Dendritic cell treated with granulocyte-macrophage colony-stimulating factor and Interleukin-4, amounts not matched to agents 40 ng/mL and 50 ng/mL, for 4 days (primary cell): ENCODE results near the gene ENTPD6.
"Not testable (repeated sequence)": the region's sequence is repeated elsewhere in the genome, so short reads cannot be mapped to it uniquely, and the experiment has no call there.

Experiments used
- H3K27ac Mint-ChIP-seq: one replicate; pipeline ENCODE4 v1.8.0; 2022; ENCODE audit warnings: mild to moderate bottlenecking, mixed read lengths
- H3K27me3 Mint-ChIP-seq: one replicate; pipeline ENCODE4 v1.8.0; 2022; ENCODE audit warnings: mild to moderate bottlenecking, mixed read lengths
- H3K36me3 Mint-ChIP-seq: one replicate; pipeline ENCODE4 v1.8.0; 2022; ENCODE audit warnings: low read depth, mixed read lengths
- H3K4me1 Mint-ChIP-seq: one replicate; pipeline ENCODE4 v1.8.0; 2022; ENCODE audit warnings: low read depth, mixed read lengths
- H3K4me3 Mint-ChIP-seq: one replicate; pipeline ENCODE4 v1.8.0; 2022; ENCODE audit warnings: mild to moderate bottlenecking, moderate library complexity, mixed read lengths
- H3K9me3 Mint-ChIP-seq: one replicate; pipeline ENCODE4 v1.8.0; 2022; ENCODE audit warnings: mixed read lengths
- intact Hi-C: fragments of 100-400 bp; cut with micrococcal nuclease; formaldehyde crosslinking; loops from one replicate; pipeline ENCODE4 v1.15.0; 2022

ENTPD6 gene

DNA sequence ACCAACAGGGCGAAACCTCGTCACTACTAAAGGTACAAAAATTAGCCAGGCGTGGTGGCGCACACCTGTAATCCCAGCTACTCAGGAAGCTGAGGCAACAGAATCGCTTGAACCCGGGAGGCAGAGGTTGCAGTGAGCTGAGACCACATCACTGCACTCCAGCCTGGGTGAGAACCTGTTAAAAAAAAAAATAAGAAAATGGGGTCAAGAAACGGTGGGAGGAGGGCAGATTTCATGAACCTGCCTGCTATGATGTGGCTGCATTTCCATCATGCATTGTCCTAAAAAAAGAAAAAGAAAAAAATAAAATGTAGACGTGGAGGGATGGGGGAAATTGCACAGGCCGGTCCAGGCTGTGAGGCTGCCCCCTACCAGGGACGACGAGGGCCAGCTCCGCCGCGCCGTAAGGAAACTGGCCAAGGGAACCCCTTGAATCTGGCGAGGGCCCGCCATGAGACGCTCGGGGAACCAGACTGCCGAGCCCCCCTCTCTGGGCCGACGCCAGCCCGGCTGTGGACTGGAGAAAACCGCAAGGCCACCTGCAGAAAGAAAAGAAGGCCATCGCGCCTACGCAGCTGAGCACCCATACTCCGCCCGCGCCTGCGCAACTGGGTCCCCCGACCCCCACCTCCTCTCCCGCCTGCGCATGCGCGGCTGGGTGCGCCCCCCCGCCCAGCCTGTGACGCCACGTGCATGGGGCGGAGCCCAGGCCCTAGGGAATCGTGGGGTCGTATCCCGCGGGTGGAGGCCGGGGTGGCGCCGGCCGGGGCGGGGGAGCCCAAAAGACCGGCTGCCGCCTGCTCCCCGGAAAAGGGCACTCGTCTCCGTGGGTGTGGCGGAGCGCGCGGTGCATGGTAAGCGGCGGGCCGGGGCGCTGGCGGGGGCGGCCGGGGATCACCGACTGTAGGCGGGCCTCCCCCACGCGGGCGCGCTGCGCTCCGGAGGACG lies at the start of gene ENTPD6:
Gene ENTPD6 (plus strand): TSS at position 699 of the 948 bp plus-strand sequence. CDS start 10,825 bp downstream, outside the sequence.
- Mint-ChIP-seq H3K27ac (peak within 1 kb of the TSS; percentile 75), H3K27me3 (peaks cover 11% of the 10 kb centered on the region), H3K4me3 (peak within 1 kb of the TSS; percentile 97), H3K4me1 (peaks cover 40% of the 10 kb centered on the region), H3K9me3 (no peaks in the 10 kb centered on the region), H3K36me3 (peaks cover 36% of the 10 kb centered on the region)
- intact Hi-C loops: loop anchor here (5.0 kb wide), 1 partner anchor 203 kb away; the partner anchor contains the start of gene APMAP

DNA sequence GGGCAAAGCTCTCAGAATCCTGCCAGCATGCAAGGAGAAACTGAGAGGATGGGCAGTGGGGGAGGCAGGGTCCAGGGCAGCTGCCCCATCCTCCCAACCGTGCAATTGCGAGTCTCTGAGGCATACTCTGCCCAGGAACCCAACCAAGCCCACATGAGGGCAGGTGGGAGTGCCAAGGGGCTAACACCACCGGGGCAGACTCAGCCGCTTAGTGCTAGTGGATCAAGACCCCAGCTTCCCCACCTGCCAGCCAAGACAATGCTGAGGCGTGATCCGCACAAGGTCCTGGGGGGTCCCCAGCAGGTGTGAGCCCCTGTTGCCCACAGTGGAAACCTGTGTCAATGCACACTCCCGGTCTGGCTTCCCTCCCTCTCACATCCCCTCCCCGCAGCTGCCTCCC lies 48.5 kb upstream of the ENTPD6 start:
- H3K36me3 Mint-ChIP-seq: no peaks in the 10 kb centered on the region
- H3K4me1 Mint-ChIP-seq: peaks cover 8% of the 10 kb centered on the region
- no peak overlapping the region for H3K4me3 Mint-ChIP-seq
- intact Hi-C loops: no loop called here
- peaks cover 53% of the 10 kb centered on the region for H3K27me3 Mint-ChIP-seq
- H3K27ac Mint-ChIP-seq: no peak overlapping the region
- H3K9me3 Mint-ChIP-seq: no peaks in the 10 kb centered on the region

DNA sequence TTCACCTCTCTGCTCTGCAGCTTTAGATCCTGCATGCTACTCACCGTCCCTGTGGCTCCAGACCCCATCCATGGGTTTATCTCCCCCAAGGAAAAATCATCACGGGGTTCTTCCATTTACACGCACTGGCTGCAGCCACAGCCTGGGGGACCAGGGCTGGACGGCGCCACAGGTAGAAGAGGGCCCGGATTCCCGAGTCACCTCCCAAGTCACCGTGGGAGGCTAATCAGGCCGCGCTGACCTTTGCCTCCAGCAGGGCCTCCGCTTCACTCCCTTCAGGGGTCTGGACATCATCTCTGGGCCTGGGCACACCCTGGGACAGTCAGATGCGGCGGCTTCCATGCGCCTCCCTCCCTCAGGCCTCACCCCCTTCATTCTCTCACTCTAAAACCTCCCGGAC lies 47.8 kb upstream of the ENTPD6 start:
- intact Hi-C loops: no loop called here
- Mint-ChIP-seq H3K9me3 (no peaks in the 10 kb centered on the region), H3K4me1 (peaks cover 8% of the 10 kb centered on the region), H3K27ac (no peak overlapping the region), H3K27me3 (peaks cover 53% of the 10 kb centered on the region), H3K4me3 (no peak overlapping the region), H3K36me3 (no peaks in the 10 kb centered on the region)

DNA sequence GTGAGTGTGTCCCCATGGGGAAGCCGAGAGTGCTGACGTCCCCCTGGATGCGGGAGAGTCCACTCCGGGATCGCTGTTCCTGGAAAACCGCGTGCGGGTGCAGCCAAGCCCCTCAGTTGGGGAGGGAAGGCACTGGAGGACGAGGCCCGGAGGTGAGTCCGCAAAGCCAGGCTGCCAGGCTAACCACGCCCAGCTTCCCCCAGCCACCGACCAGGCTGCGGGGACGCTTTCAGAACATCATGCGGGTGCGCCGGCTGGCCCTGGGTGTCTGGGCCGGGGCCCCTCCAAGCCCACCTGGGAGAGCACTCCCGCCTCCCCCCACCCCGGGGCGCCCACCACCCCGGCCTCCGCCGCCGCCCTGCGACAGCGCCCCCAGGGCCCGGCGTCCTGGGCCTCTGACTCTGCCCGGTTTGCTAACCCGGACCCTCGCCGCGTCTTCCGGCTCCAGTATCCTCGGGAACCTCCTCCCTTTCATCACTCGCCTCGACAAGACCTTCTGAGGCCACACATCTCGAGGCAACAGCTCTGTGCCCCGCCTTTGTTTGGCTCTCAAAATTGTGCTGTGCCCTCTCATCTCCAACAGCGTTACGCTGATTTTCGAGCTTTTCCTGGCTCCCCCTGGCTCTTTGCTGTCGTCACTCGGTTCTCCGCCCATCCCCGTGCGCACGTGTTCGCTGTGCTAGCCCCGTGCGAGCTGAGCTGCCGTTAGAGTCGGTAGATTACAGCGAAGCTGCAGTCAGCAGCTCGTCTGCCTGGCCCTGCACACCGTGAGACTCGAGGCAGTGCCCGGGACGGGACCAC lies 47.1 kb upstream of the ENTPD6 start:
- Mint-ChIP-seq H3K4me3 (peak overlapping the region; percentile 69), H3K36me3 (no peaks in the 10 kb centered on the region), H3K4me1 (peaks cover 8% of the 10 kb centered on the region), H3K27ac (peak overlapping the region; percentile 5), H3K27me3 (peaks cover 53% of the 10 kb centered on the region), H3K9me3 (no peaks in the 10 kb centered on the region)
- intact Hi-C loops: no loop called here

DNA sequence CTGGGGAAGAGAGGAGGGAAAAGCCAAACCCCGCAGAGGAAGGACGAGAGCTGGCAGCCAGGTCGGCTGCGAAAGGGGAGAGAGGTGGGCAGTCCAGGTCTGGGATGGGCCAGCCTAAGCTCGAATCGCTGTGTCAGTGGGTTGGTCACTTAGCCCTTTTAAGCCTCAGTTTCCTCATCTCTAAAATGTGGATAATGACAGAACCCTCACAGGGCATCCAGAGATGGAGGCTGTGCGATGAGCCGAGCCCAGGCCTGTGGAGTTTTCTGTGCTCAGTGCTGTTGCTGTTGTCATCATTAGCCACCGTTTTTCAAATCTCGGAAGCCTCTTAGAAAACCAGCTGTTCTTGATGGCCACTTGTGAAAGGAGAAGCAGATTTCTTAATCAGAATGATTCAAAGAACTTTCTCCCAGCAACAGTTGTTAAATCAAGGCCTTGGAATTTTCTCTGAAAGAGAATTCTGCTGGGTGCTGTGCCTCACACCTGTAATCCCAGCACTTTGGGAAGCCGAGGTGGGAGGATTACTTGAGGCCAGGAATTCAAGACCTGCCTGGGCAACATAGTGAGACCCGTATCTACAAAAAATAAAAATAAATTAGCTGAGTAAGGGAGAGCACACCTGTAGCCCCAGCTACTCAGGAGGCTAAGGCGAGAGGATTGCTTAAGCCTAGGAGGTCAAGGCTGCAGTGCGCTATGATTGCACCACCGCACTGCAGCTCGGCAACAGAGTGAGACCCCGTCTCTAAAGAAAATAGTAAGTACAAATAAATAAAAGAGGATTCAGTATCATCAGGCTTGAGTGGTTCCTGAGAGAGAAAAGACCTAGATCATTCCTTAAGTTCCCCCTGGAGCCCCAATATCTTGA lies 46.3 kb upstream of the ENTPD6 start:
- Mint-ChIP-seq H3K36me3 (no peaks in the 10 kb centered on the region), H3K27ac (peak overlapping the region; percentile 5), H3K4me3 (peak overlapping the region; percentile 69), H3K4me1 (peaks cover 8% of the 10 kb centered on the region), H3K9me3 (no peaks in the 10 kb centered on the region), H3K27me3 (peaks cover 52% of the 10 kb centered on the region)
- intact Hi-C loops: no loop called here

DNA sequence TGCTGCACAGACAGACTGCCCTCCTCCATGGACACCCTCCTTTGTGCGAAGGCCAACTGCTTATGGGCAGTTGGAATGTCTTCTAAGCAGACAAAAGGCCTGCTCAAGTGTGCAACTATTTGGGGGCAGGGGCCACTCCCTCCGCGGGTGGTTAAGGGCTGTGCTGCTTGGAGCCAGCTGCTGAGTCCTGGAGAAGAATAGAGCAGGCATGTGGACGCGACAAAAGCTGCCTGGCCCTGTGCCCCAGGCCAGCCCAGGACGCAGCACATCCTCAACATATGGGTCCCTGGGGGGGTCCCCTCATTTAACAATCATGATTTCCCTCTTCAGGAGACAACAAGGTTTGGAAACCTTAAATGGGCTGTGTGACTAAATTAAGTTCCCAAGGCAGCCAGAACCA lies 45.5 kb upstream of the ENTPD6 start:
- no peak overlapping the region for H3K27ac Mint-ChIP-seq
- H3K9me3 Mint-ChIP-seq: no peaks in the 10 kb centered on the region
- no peaks in the 10 kb centered on the region for H3K36me3 Mint-ChIP-seq
- intact Hi-C loops: no loop called here
- peaks cover 46% of the 10 kb centered on the region for H3K27me3 Mint-ChIP-seq
- H3K4me1 Mint-ChIP-seq: peaks cover 8% of the 10 kb centered on the region
- H3K4me3 Mint-ChIP-seq: no peak overlapping the region

DNA sequence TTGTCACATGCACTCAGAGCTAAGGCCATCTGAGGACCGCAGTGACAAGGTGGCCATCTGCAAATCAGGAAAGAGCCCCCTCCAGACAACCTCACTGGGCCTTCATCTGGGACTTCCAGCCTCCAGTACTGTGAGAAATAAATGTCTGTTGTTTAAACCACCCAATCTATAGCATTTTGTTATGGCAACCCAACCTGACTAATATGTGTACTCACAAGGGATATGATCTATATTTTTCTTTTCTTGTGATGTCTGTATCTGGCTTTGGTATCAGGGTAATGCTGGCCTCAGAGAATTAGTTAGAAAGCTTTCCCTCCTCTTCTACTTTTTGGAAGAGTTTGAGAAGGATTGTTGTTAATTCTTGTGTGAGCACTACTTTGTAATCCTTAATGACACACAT lies 37.5 kb upstream of the ENTPD6 start:
- Mint-ChIP-seq H3K27me3 (peaks cover 3% of the 10 kb centered on the region), H3K4me3 (no peak overlapping the region), H3K9me3 (no peaks in the 10 kb centered on the region), H3K36me3 (no peaks in the 10 kb centered on the region), H3K27ac (no peak overlapping the region), H3K4me1 (no peaks in the 10 kb centered on the region)
- intact Hi-C loops: no loop called here

DNA sequence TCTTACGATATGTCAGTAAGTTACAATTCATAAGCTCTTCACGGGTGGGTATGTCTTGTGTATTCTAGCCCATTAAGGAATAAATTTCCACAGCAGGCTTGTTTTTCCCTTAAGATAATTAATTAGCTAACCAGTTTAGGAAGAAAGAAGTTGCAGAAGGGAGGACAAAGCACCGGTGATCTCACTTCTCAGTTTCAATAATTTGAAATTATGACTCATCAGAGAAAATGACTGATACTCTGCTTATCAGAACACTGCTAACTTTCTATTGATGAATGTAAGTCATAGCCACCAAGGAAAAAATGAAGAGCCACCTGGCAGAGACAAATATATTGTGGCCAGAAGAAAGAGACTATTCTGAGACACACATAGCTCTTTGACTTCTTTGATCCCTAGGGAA lies 35.0 kb upstream of the ENTPD6 start:
- intact Hi-C loops: no loop called here
- Mint-ChIP-seq H3K4me1 (no peaks in the 10 kb centered on the region), H3K9me3 (no peaks in the 10 kb centered on the region), H3K36me3 (no peaks in the 10 kb centered on the region), H3K4me3 (no peak overlapping the region), H3K27ac (no peak overlapping the region), H3K27me3 (peaks cover 3% of the 10 kb centered on the region)

DNA sequence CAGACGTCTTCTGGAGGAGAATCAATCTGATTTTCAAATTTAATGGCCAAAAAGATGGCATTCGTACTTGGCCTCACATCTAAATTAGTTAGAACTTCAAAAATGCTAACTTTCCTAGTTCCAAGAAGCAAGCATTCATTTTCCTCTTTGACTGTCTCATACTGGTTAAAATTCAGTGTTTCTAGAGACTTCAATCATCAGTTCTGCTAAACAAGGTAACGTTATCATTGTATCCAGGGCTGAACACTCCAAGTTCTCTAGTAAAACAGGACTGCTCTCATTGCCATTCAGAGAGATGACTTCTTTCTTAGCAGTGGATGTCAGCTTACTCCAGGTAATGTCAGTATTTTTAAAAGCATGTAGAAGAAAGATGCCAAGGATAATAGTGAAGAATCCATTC lies 34.6 kb upstream of the ENTPD6 start:
- no peak overlapping the region for H3K4me3 Mint-ChIP-seq
- H3K27ac Mint-ChIP-seq: no peak overlapping the region
- no peaks in the 10 kb centered on the region for H3K36me3 Mint-ChIP-seq
- intact Hi-C loops: no loop called here
- peaks cover 3% of the 10 kb centered on the region for H3K27me3 Mint-ChIP-seq
- H3K9me3 Mint-ChIP-seq: no peaks in the 10 kb centered on the region
- H3K4me1 Mint-ChIP-seq: no peaks in the 10 kb centered on the region

DNA sequence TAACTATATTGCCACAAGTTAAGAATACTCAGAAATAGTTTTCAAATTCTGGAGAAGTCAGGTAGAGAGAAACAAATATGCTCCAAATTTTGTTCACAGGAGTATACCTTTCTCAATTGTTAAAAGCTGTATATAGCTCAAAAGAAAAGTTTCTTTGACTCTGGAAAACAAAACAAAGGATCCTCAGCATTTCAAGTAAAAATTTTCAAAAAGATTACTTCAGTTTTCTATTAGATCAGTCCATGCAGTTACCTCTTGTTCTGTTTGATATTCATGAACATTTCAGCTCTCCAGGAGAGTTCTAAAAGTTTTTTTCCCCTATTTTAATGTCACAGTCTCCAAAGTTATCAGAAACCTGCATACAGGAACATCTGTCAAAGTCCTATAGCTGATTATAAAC lies 30.4 kb upstream of the ENTPD6 start:
- intact Hi-C loops: no loop called here
- H3K9me3 Mint-ChIP-seq: no peaks in the 10 kb centered on the region
- H3K4me1 Mint-ChIP-seq: no peaks in the 10 kb centered on the region
- H3K36me3 Mint-ChIP-seq: no peaks in the 10 kb centered on the region
- no peak overlapping the region for H3K4me3 Mint-ChIP-seq
- H3K27ac Mint-ChIP-seq: no peak overlapping the region
- peaks cover 15% of the 10 kb centered on the region for H3K27me3 Mint-ChIP-seq

DNA sequence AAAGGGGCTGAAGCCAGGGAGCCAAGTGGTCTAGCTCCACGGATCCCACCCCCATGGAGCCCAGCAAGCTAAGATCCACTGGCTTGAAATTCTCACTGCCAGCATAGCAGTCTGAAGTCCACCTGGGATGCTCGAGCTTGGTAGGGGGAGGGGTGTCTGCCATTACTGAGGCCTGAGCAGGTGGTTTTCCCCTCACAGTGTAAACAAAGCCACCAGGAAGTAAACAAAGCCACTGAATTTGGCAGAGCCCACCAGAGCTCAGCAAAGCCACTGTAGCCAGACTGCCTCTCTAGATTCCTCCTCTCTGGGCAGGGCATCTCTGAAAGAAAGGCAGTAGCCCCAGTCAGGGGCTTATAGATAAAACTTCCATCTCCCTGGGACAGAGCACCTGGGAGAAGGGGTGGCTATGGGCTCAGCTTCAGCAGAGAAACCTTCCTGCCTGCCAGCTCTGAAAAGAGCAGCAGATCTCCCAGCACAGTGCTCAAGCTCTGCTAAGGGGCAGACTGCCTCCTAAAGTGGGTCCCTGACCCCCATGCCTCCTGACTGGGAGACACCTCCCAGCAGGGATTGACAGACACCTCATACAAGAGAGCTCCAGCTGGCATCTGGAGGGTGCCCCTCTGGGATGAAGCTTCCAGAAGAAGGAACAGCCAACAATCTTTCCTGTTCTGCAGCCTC lies 29.3 kb upstream of the ENTPD6 start:
- H3K4me1 Mint-ChIP-seq: not testable (repeated sequence)

DNA sequence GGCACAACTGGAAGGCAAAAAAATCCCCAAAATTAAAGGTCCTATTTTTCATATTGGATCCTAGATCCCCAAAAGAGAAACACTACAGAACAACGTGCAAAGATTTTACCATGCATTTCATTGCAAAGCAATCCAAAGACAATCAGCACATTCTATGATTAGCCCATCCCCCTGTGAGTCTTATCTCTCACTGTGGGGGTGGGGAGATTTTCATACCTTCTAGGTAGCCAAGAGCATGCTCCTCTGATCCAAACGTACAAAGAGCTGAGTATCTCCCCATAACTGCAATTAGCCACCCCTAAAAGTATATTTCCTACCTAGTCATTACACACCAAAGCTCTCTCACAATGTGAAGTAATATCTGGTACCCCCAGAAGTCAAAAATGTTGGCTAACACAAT lies 22.2 kb upstream of the ENTPD6 start:
- intact Hi-C loops: loop anchor here (10.0 kb wide), 1 partner anchor 99 kb away; no protein-coding TSS in a partner anchor
- H3K9me3 Mint-ChIP-seq: no peaks in the 10 kb centered on the region
- no peaks in the 10 kb centered on the region for H3K4me1 Mint-ChIP-seq
- peaks cover 21% of the 10 kb centered on the region for H3K27me3 Mint-ChIP-seq
- no peak overlapping the region for H3K4me3 Mint-ChIP-seq
- H3K36me3 Mint-ChIP-seq: no peaks in the 10 kb centered on the region
- H3K27ac Mint-ChIP-seq: no peak overlapping the region

More for the DNA sequence above, 29.3 kb upstream of the ENTPD6 start:
- H3K4me3 Mint-ChIP-seq, H3K36me3 Mint-ChIP-seq, H3K27ac Mint-ChIP-seq, intact Hi-C loops, H3K9me3 Mint-ChIP-seq: not testable (repeated sequence)
- H3K27me3 Mint-ChIP-seq: peaks cover 25% of the 10 kb centered on the region

DNA sequence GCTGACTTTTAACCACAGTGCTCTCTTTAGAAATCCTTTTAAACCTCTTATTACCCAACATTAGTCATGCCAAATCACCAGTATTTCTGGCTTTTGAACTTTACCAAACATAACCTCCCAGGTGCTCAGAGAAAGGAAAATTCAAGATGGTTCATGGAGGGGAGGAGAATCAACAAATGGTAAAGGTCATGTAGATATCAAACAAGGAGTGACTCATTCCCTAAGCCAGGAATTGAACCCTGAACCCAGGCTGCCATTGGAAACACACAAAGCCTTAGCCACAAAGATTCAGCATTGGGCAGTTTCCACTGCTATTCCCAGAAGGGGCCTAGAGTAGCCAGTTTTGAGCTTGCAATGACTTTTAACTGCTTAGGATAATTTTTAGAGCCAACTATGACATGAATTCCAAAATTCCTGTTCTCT lies 21.6 kb upstream of the ENTPD6 start:
- no peaks in the 10 kb centered on the region for H3K4me1 Mint-ChIP-seq
- H3K36me3 Mint-ChIP-seq: no peaks in the 10 kb centered on the region
- no peak overlapping the region for H3K4me3 Mint-ChIP-seq
- no peaks in the 10 kb centered on the region for H3K9me3 Mint-ChIP-seq
- no peak overlapping the region for H3K27ac Mint-ChIP-seq
- H3K27me3 Mint-ChIP-seq: peaks cover 16% of the 10 kb centered on the region
- intact Hi-C loops: loop anchor here (10.0 kb wide), 1 partner anchor 99 kb away; no protein-coding TSS in a partner anchor
